Right lobe of liver (tissue), 6 donors: ENCODE measurements around the gene DEDD2. TPM values are rescaled to one million over a fixed set of nuclear protein-coding genes. Genes with fewer than 3 reads are reported as not detected.
A peak's percentile ranks its signal among the peaks of the same experiment; 100 is the strongest.

Experiments used
- ATAC-seq, 4 donors: fragments of 200-7000 bp; cut with Tn5 transposase; one replicate each; pipeline ENCODE4 v1.9.1; 2020; ENCODE audit warnings: mild to moderate bottlenecking in 4 of 4, moderate library complexity in 4 of 4
- DNase-seq, 3 donors: peaks; one replicate each; pipeline ENCODE4 v3.0.0-alpha.2; 2020
- H3K27ac ChIP-seq, 3 donors: fragments of 200-600 bp; one replicate each; pipeline ENCODE4 v1.8.0; 2022
- H3K27me3 ChIP-seq, 2 donors: fragments of 200-600 bp; one replicate each; pipeline ENCODE4 v1.8.0; 2022
- H3K36me3 ChIP-seq, 4 donors: fragments of 200-600 bp; sonication (generic) in 1 of 4; one replicate each; pipeline versions ENCODE4 v1.5.1 to v1.8.0; 2017 to 2022; ENCODE audit warnings: control low read depth in 1 of 4
- H3K4me1 ChIP-seq, 4 donors: fragments of 200-600 bp; sonication (generic) in 1 of 4; one replicate each; pipeline versions ENCODE4 v1.5.1 to v1.8.0; 2017 to 2022; ENCODE audit warnings: control low read depth in 1 of 4
- H3K4me3 ChIP-seq, 3 donors: fragments of 200-600 bp; one replicate each; pipeline ENCODE4 v1.8.0; 2022
- H3K9me3 ChIP-seq, 4 donors: fragments of 200-600 bp; sonication (generic) in 1 of 4; one replicate each; pipeline versions ENCODE4 v1.5.1 to v1.8.0; 2017 to 2022; ENCODE audit warnings: control low read depth in 1 of 4
- POLR2A ChIP-seq: fragments of 450-650 bp; IDR thresholded peaks from one replicate; pipeline ENCODE4 v1.6.1; 2017; ENCODE audit warnings: antibody characterized with exemption, mild to moderate bottlenecking
- WGBS: methylation state at CpG from one replicate; pipeline ENCODE4 v1.1.6; 2018; ENCODE audit warnings: low coverage, low lambda C conversion rate; ENCODE audit not compliant: insufficient coverage; ENCODE audit errors: missing lambda C conversion rate; 5-methylcytosine and 5-hydroxymethylcytosine counted together
- intact Hi-C, 2 donors: fragments of 100-400 bp; cut with DNase I; formaldehyde crosslinking; loops; one replicate each; pipeline versions ENCODE4 v1.11.2 to v1.14.1; 2022
- total RNA-seq, 6 experiments: library from RNA; depleted of rRNA in 2 of 6; stranded (reverse); fragments of >200 nt in 2 of 6; fragmentation: NEBNext Ultra II Directional in 3 of 6; extraction: Animal tissue kit (Norgen Biotek cat#: 25700) in 3 of 6; gene quantifications; one replicate each; pipeline versions ENCODE4 v1.1.0 to v1.2.4, GENCODE V29; 2016 to 2023
- TF ChIP-seq, protein P1 (sequence below), 4 donors: fragments of 200-600 bp in 3 of 4; fragments of 450-650 bp in 1 of 4; IDR thresholded peaks; one replicate each; pipeline versions ENCODE4 v1.5.1 to v1.8.0; 2016 to 2022; ENCODE audit warnings: antibody characterized with exemption in 4 of 4, mild to moderate bottlenecking in 2 of 4
- donor health status: DM: no; HTN: yes; CAD: no.
- donor health status: DM: no; HTN: no; CAD: no.
- donor health status: DM: no; HTN: no; CAD: no.
- donor health status: DM: no; HTN: yes; CAD: no.
- donor health status: DM: no; HTN: yes; CAD: no.

DEDD2 gene
- total RNA-seq, 6 experiments from 2014 or later, result 8.1 to 18.0 (median 15.0) TPM

DNA sequence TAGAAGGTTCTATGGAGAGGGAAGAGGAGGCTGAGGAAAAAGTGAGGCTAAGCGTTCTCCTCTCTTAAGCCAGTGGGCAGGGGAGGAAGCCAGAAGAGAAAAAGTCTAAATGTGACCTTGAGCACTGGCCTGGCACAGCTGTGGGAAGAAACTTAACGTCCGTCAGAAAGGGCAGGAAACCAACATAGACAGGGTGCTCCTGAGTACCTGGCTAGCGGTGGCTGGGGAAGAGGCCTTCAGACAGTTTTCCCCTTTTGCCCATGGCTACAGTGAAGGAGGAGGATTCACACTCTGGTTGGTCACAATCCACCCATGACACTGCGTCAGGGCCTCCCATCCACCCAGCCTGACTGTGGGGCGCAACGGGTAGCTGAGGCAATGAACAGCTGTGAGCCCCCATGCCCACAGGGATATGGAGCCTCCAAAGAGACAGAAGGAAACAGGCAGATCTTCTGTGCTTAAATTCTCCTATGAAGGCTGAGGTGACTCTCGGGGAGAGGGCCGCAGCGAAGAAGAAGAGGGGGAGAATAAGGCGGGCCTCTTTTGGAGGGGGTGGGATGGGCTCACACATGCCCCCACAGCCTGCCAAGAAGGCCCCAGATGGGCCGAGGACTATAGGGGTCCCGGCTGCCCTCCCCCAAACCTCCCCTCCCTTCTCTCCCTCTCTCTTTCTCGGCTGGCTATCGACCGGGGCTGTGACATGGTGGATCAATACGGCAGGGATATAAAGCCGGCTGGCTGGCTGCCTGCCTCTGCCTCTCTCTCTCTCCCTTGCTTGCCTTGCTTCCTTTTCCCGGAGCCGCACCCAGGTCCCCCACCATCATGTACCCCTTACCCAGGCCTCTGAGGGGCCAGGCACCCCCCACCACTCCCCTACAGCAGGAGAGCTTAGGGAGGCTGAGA lies 65.4 kb downstream of the DEDD2 start:
- intact Hi-C loops, result no loop called here
- Histone ChIP-seq H3K4me1 (peaks cover 0 to 3% (median 0%) of the 10 kb centered on the region in 4 donors), H3K9me3 (no peaks in the 10 kb centered on the region), H3K27me3 (peaks cover 0 to 5% of the 10 kb centered on the region in 2 donors), H3K36me3 (no peaks in the 10 kb centered on the region), H3K27ac (no peak overlapping the region), H3K4me3 (no peak overlapping the region)
- TF ChIP-seq, protein P1, sequence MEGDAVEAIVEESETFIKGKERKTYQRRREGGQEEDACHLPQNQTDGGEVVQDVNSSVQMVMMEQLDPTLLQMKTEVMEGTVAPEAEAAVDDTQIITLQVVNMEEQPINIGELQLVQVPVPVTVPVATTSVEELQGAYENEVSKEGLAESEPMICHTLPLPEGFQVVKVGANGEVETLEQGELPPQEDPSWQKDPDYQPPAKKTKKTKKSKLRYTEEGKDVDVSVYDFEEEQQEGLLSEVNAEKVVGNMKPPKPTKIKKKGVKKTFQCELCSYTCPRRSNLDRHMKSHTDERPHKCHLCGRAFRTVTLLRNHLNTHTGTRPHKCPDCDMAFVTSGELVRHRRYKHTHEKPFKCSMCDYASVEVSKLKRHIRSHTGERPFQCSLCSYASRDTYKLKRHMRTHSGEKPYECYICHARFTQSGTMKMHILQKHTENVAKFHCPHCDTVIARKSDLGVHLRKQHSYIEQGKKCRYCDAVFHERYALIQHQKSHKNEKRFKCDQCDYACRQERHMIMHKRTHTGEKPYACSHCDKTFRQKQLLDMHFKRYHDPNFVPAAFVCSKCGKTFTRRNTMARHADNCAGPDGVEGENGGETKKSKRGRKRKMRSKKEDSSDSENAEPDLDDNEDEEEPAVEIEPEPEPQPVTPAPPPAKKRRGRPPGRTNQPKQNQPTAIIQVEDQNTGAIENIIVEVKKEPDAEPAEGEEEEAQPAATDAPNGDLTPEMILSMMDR (IDR thresholded peaks at IDR 0.05), result no peak
- no peak for TF ChIP-seq POLR2A
- peak in 2 of 4 donors; percentile 56 to 59 for ATAC-seq
- 55% methylated on average over 12 of the region's 20 CpGs for WGBS
- no peak for DNase-seq

DNA sequence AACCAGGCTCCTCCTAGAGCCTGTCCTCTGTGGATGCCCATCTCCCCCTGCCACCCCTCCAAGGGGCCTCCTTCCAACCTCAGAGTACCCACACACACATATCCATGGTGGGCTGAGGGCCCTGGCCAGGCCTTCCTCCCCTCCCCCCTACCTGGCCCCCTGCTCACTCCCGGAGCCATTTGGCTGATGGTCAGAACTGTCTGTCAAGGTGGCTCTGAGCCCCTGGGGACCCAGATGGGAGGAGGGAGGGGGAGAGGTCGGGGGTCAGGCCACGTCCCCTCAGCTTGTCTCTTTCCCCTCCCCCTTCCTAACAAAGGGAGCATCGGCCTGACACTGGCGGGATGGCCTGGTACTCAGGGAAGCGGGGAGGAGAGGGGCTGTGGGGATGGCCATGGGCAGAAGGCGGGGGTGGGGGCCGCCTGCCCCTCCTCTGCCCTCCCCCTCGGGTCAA lies 66.5 kb downstream of the DEDD2 start:
- Histone ChIP-seq H3K9me3 (no peaks in the 10 kb centered on the region), H3K4me1 (peaks cover 0 to 3% (median 0%) of the 10 kb centered on the region in 4 donors), H3K27me3 (peaks cover 0 to 5% of the 10 kb centered on the region in 2 donors), H3K36me3 (no peaks in the 10 kb centered on the region), H3K4me3 (no peak overlapping the region), H3K27ac (no peak overlapping the region)
- intact Hi-C loops, result no loop called here
- WGBS, result no CpG with 5 or more reads among the region's 9 CpGs
- ATAC-seq, result no peak
- DNase-seq, result no peak
- TF ChIP-seq POLR2A, result no peak
- TF ChIP-seq, protein P1 (IDR thresholded peaks at IDR 0.05), result no peak

DNA sequence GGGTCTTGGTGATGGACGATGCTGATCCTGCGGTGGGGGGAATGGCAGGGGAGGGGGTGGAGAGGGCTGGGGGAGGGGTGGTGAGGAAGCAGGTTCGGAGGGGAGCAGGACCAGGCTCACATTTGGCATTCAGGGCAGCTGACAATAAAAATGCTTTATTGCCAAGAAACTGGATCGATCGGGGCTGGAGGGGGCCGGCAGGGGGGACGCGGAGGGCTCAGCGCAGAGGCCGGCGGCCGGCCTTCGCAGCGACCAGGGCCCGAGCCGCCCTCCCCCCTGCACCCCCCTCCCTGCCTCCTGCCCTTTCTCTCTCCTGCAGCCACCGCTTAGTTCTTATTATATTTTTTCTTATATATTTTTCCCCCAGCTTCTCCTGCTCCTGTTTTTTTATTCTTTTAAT lies 67.1 kb downstream of the DEDD2 start:
- Histone ChIP-seq H3K4me1 (peaks cover 0 to 3% (median 0%) of the 10 kb centered on the region in 4 donors), H3K36me3 (no peaks in the 10 kb centered on the region), H3K27me3 (peaks cover 0 to 5% of the 10 kb centered on the region in 2 donors), H3K27ac (no peak overlapping the region), H3K9me3 (no peaks in the 10 kb centered on the region), H3K4me3 (no peak overlapping the region)
- ATAC-seq (peak in 3 of 4 donors; percentile 29 to 64 (median 38)), DNase-seq (no peak)
- no peak for TF ChIP-seq POLR2A
- TF ChIP-seq, protein P1 (IDR thresholded peaks at IDR 0.05), result no peak
- 5% methylated on average over 4 of the region's 17 CpGs for WGBS
- intact Hi-C loops, result no loop called here

DNA sequence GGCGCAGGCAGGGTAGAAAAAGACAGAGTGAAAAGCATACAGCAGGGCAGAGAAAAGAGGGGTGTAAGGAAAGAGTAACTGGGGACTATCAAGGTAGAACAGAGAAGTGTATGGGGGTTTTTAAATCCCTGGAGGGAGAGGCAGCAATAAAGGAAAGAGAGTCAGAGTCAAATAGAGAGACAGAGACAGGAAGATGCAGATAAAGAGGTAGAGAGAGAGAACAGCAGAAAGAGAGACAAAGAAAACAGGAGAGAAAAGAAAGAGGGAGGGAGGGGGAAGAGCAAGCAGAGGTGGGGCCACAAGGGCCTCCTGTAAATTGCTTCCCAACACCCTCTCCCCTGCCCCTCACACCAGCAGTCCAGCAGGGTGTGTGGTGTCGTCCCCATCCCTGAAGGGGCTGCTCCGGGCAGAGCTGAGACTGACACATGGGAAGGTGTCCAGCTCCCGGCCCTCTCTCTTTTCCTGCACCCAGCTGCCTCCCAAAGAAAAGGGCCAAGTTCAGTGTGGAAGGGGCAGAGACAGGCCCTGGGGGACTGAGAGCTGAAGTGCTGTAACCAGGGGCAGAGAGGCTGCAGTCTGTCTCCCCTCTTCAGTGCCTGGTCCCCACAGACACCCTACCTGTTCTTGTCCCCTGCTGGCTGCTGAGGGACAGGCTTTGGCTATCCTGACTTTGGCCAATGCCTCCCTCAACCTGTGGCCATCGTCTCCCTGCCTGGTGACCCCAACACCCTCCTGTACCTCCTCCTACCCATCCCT lies 67.9 kb downstream of the DEDD2 start:
- Histone ChIP-seq H3K9me3 (no peaks in the 10 kb centered on the region), H3K4me1 (peaks cover 0 to 3% (median 0%) of the 10 kb centered on the region in 4 donors), H3K27ac (no peak overlapping the region), H3K36me3 (no peaks in the 10 kb centered on the region), H3K27me3 (peaks cover 0 to 5% of the 10 kb centered on the region in 2 donors), H3K4me3 (no peak overlapping the region)
- no peak for TF ChIP-seq POLR2A
- TF ChIP-seq, protein P1 (IDR thresholded peaks at IDR 0.05), result no peak
- 33% methylated on average over 1 of the region's 5 CpGs for WGBS
- intact Hi-C loops, result no loop called here
- DNase-seq (no peak), ATAC-seq (peak in 1 of 4 donors; percentile 11)

Other genes starting within 250 kb of the DEDD2 start
- gene ATP1A3, start 223.4 kb downstream of the DEDD2 start, total RNA-seq, result under 1 TPM in 2 of 6 experiments, not detected in 4; 0.07 TPM
- under 1 TPM in 4 of 6 experiments, not detected in 2; 0.15 to 0.42 (median 0.17) TPM for gene GRIK5, start 147.5 kb downstream of the DEDD2 start, total RNA-seq
- 1 to 10 TPM; 4.3 to 5.8 (median 4.7) TPM for gene ZNF574, start 141.5 kb downstream of the DEDD2 start, total RNA-seq
- gene POU2F2, start 85.2 kb downstream of the DEDD2 start, total RNA-seq, result 1 to 10 TPM in 3 of 6 experiments, under 1 TPM in 3; 0.18 to 3.0 (median 1.00) TPM
- gene ZNF526, start 2.6 kb upstream of the DEDD2 start, total RNA-seq, result 1 to 10 TPM; 1.9 to 3.9 (median 3.4) TPM
- gene GSK3A, start 24.9 kb upstream of the DEDD2 start, total RNA-seq, result 10 to 100 TPM; 12.3 to 14.8 (median 13.5) TPM
- gene ERF, start 37.5 kb upstream of the DEDD2 start, total RNA-seq, result 10 to 100 TPM; 15.4 to 35.7 (median 30.5) TPM
- 10 to 100 TPM; 19.9 to 53.6 (median 35.2) TPM for gene CIC, start 51.6 kb upstream of the DEDD2 start, total RNA-seq
- under 1 TPM; 0.18 to 0.74 (median 0.21) TPM for gene PRR19, start 84.5 kb upstream of the DEDD2 start, total RNA-seq
- gene PAFAH1B3, start 84.9 kb upstream of the DEDD2 start, total RNA-seq, result 10 to 100 TPM in 1 of 6 experiments, 1 to 10 TPM in 5; 1.6 to 10.6 (median 5.0) TPM
- under 1 TPM in 3 of 6 experiments, not detected in 3; 0.10 to 0.16 (median 0.12) TPM for gene TMEM145, start 95.6 kb upstream of the DEDD2 start, total RNA-seq
- 10 to 100 TPM in 1 of 6 experiments, 1 to 10 TPM in 5; 5.5 to 11.0 (median 8.7) TPM for gene MEGF8, start 108.0 kb upstream of the DEDD2 start, total RNA-seq
- not detected for gene CNFN, start 172.6 kb upstream of the DEDD2 start, total RNA-seq
- gene LIPE, start 209.7 kb upstream of the DEDD2 start, total RNA-seq, result 1 to 10 TPM in 5 of 6 experiments, under 1 TPM in 1; 0.87 to 2.5 (median 1.8) TPM
- gene CXCL17, start 225.3 kb upstream of the DEDD2 start, total RNA-seq, result under 1 TPM in 1 of 6 experiments, not detected in 5; 0.29 TPM